Measurements from ENCODE around the gene ESRRA. TPM values are rescaled to one million over a fixed set of nuclear protein-coding genes. Genes with fewer than 3 reads are reported as not detected.

ESRRA gene
- total RNA-seq, 1 donor from 2014 or later = 17.4 TPM

DNA sequence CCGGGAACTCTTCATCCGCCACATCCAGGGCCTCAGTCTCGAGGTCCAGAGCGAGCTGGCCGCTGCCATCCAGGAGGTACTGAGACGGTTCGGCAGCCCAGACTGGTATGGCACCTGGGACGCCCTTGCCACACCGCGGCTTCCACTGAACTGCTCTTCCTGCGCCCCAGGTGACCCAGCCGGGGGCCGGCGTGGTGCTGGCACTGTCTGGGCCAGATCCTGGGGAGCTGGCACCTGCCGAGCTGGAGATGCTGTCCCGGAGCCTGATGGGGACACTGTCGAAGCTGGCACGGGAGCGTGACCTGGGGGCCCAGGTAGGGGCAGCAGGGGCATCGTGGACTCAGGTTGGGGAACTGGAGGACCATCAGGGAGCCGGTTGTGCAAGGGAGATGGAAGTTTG lies 36.1 kb downstream of the ESRRA start:
- ATAC-seq (no peak), DNase-seq (ENCODE audit: low spot score) (no peak)
- intact Hi-C loops (cut with DNase I) = no loop called here

DNA sequence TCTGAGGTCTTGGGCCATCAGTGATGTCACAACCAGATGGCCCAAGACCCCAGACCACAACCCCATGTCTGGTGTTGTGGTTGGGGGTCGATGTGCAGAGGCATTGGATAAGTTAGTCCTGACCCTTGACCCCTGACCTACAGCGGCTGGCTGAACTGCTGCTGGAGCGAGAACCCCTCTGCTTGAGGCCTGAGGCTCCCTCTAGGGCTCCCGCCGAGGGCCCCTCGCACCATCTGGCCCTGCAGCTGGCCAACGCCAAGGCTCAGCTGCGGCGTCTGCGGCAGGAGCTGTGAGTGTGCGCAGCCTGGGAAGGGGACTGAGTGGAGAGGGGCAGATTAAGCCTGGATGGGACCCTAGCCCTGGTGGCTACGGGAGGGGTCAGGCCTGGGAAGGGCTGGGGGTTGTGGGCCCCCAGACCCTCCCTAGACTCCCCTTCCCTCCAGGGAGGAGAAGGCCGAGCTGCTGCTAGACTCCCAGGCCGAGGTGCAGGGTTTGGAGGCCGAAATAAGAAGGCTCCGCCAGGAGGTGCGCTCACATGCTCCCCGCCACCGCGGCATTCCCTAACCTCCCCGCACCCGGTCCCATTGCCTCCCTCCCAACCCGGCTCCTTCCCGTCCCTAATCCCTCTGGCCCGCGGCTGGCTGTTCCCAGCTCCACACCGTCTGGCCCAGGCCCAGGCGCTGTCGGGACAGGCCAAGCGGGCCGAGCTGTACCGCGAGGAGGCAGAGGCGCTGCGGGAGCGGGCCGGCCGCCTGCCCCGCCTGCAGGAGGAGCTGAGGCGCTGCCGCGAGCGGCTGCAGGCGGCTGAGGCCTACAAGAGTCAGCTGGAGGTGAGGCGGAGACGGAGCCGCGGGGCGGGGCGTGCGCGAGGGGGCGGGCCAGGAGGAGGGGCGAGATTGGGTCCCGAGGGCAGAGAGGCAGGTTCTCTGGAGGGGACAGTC lies 36.8 kb downstream of the ESRRA start:
- intact Hi-C loops (cut with DNase I) = no loop called here
- ATAC-seq = peak; percentile 89

GRCh38 chr11:64342869-64343745 lies 37.8 kb downstream of the ESRRA start:
- intact Hi-C loops (cut with DNase I) = no loop called here
- ATAC-seq = peak; percentile 3
- DNase-seq (ENCODE audit: low spot score) = no peak

More for the DNA sequence above, 36.8 kb downstream of the ESRRA start:
- DNase-seq (ENCODE audit: low spot score) = peak; percentile 94

GRCh38 chr11:64343767-64344559 lies 38.6 kb downstream of the ESRRA start:
- ATAC-seq (no peak), DNase-seq (ENCODE audit: low spot score) (no peak)
- intact Hi-C loops (cut with DNase I) = no loop called here

DNA sequence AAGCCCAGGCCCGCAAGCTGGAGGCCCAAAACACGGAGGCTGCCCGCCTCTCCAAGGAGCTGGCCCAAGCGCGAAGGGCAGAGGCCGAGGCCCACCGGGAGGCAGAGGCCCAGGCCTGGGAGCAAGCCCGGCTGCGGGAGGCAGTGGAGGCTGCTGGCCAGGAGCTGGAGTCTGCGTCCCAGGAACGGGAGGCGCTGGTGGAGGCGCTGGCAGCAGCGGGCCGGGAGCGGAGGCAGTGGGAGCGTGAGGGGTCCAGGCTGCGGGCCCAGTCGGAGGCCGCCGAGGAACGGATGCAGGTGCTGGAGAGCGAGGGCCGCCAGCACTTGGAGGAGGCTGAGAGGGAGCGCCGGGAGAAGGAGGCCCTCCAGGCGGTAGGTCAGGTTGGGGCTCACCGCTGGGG lies 39.5 kb downstream of the ESRRA start:
- intact Hi-C loops (cut with DNase I) = no loop called here
- DNase-seq (ENCODE audit: low spot score) = no peak
- no peak for ATAC-seq

DNA sequence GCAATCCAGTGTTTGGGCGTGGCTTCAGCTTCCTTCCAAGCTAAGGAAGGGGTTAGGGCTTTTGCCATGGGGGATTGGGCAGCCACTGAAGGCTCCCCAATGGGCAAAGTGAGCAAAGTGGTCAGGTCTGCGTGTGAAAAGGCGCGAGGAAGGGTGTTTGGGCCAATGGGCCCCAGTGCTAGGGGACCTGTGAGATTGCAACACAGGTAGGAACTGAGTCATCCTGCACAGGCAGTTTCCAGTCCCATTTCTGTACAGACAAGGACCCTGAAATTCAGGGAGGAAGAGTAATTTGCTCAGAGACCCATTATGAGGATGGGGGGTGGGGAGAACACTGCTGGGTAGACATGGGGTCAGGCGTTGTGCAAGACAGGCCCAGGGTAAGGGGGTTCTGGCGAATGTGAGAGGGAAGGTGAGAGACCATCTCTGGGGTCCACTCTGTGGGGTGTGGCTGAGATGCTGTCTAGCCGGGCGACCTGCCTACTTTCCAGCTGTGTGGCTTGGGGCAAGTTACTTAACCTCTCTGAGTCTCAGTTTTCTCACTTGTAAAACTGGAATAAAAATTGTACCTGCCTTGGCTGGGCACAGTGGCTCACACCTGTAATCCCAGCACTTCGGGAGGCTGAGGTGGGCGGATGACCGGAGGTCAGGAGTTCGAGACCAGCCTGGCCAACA lies 42.0 kb downstream of the ESRRA start:
- intact Hi-C loops (cut with DNase I) = no loop called here
- no peak for ATAC-seq
- no peak for DNase-seq (ENCODE audit: low spot score)

DNA sequence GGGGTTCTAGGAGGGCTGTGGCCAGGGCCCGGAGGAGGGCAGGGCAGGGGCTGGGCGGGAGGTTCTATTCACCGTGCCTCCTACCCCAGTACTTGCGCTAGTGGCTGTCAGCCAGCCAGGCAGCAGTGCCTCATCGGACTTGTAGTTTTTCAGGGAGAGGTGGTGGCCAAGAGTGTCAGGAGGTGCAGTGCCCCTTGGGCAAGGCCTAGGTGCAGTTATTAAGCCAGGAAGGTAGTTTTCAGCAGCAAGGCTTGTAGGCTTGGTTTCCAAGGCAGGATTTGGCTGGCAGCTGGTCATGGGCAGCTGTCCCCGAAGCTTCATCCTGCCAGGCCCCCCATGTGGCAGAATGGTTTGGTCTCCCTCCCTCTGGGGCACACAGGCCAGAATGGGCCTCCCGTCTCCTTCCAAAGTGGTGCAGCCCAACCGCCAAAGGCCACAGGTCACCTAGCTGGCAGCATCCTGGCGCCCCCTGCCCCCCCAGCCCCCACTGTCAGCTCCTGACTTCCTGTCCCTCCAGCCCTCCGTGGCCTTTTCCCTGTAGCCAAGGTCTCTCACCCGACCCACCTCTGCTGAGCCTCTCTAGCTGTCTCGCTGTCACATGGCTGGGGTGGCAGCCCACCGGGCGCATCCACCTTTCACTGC lies 43.2 kb downstream of the ESRRA start:
- ATAC-seq (no peak), DNase-seq (ENCODE audit: low spot score) (no peak)

GRCh38 chr11:64349025-64349387 lies 43.7 kb downstream of the ESRRA start:
- DNase-seq (ENCODE audit: low spot score) = no peak
- intact Hi-C loops (cut with DNase I) = no loop called here
- ATAC-seq = no peak

More for the DNA sequence above, 43.2 kb downstream of the ESRRA start:
- intact Hi-C loops (cut with DNase I) = no loop called here

GRCh38 chr11:64349404-64349803 lies 44.1 kb downstream of the ESRRA start:
- DNase-seq (ENCODE audit: low spot score) = no peak
- intact Hi-C loops (cut with DNase I) = no loop called here
- ATAC-seq = no peak

- DNase-seq (ENCODE audit: low spot score) (peak; percentile 48), ATAC-seq (no peak)
- intact Hi-C loops (cut with DNase I) = no loop called here
These were observed 45.9 kb downstream of the ESRRA start for GRCh38 chr11:64351136-64351631.

DNA sequence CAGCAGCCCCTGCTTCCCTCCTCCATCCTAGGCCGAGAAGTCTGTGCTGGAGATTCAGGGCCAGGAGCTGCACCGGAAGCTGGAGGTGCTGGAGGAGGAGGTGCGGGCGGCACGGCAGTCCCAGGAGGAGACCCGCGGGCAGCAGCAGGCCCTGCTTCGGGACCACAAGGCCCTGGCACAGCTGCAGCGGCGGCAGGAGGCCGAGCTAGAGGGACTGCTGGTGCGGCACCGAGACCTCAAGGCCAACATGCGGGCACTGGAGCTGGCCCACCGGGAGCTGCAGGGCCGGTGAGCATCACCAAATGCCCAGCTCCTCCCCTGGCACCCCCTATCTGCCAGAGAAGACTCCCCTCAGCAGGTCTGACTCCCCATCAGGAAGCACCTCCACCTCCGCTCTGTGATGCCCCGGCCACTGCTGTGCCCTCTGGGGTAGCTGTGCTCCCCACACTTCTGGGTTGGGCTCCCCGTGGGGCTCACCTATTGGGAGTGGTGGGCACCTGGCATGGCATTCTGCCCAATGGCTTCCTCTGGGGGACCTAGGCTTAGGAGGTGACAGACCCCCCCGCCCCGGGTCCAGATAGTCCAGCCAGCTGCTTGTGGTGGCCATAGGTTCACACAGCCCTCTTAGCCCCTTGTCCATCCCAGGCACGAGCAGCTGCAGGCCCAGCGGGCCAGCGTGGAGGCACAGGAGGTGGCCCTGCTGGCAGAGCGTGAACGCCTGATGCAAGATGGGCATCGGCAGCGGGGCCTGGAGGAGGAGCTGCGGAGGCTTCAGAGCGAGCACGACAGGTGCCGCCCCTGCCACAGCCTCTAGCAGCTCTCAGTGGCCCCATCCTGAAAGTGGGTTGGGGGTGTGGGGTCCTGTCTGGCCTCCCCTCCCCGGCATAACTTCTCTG lies 47.0 kb downstream of the ESRRA start:
- intact Hi-C loops (cut with DNase I) = no loop called here
- ATAC-seq (no peak), DNase-seq (ENCODE audit: low spot score) (peak; percentile 51)

GRCh38 chr11:64352995-64353714 lies 47.8 kb downstream of the ESRRA start:
- ATAC-seq (no peak), DNase-seq (ENCODE audit: low spot score) (no peak)
- intact Hi-C loops (cut with DNase I) = no loop called here

DNA sequence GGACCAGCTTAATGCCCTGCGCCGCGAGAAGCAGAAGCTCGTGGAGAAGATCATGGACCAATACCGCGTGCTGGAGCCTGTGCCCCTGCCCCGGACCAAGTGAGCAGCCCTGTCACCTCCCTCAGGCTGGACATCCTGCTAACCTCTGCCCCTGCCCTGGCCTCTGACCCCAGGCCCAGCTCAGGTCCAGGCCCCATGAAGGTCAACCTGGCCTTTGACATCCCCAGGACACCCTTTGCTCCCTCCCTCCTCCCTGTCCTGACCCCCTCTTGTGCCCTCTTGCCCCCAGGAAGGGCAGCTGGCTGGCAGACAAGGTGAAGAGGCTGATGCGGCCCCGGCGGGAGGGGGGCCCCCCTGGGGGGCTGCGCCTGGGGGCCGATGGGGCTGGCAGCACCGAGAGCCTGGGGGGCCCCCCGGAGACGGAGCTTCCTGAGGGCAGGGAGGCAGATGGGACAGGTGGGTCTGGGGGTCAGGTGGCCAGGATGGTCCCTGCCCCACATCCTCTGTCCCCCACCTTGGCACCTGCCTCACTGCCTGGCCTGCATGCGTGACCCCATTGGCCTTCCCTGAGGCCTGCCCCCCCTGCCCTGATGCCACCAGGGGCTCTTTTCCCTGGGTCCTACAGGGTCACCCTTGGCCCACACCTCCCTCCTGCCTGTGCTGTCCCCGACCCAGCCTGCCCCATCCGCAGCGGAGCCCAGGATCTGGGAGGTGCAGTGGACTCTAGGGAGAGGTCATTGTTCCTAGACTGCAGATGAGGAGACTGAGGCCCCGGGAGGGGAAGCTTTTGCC lies 48.6 kb downstream of the ESRRA start:
- no peak for ATAC-seq
- intact Hi-C loops (cut with DNase I) = no loop called here
- DNase-seq (ENCODE audit: low spot score) = no peak

DNA sequence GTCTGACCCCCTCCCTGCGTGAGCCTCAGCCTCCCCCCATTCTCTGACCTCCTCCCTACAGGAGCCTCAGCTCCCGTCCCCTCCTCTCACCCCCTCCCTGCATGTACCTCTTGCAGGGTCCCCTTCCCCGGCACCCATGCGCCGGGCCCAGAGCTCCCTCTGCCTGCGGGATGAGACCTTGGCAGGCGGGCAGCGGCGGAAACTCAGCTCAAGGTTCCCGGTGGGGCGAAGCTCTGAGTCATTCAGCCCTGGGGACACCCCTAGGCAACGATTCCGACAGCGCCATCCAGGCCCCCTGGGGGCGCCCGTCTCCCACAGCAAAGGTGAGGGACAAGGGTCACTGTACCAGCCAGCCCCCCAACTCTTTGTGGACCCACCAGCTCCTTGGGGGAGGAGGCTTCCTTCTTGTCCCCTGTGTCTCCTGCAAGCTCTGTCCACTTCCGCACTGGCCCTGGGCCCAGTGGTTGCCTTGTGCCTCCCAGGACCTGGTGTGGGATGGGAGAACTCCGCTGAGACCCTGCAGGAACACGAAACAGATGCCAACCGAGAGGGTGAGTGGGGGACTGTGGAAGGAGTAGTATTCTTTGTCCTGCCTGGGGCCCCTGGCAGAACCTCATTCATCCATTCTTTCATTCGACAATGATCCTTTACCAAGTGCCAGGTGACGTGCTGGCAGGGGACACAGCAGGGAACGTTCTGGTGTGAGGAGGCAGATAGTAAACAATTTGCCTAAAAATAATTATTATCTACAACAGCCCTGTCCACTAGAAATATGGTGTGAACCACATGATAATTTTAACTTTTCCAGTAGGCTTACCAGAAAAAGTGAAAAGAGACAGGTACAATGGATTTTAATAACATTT lies 50.0 kb downstream of the ESRRA start:
- ATAC-seq = peak; percentile 65
- DNase-seq (ENCODE audit: low spot score) = peak; percentile 84
- intact Hi-C loops (cut with DNase I) = no loop called here
